IMR-90 (cell line): ENCODE results near the gene UGT3A1.

Source experiments
- POLR2A ChIP-seq: IDR thresholded peaks from 2 replicates; pipeline ENCODE4 v1.6.1; 2012; ENCODE audit warnings: mild to moderate bottlenecking, low read depth, low read length
- RAD21 ChIP-seq: IDR thresholded peaks from 2 replicates; pipeline ENCODE4 v1.6.1; 2012; ENCODE audit warnings: low read length, improper control_type of control experiment
- RFX5 ChIP-seq: IDR thresholded peaks from 2 replicates; pipeline ENCODE4 v1.8.0; 2012; ENCODE audit warnings: low read depth, mild to moderate bottlenecking, low read length, moderate library complexity
- TF ChIP-seq, protein P1 (sequence below): conservative IDR thresholded peaks from 2 replicates; pipeline ENCODE4 v1.5.1; 2012; ENCODE audit warnings: mild to moderate bottlenecking, low read depth, low read length, improper control_type of control experiment
- TF ChIP-seq, protein P2 (sequence below): fragments of 150-350 bp; IDR thresholded peaks from 2 replicates; pipeline ENCODE4 v1.6.1; 2017; ENCODE audit warnings: mild to moderate bottlenecking, antibody characterized with exemption, low read length, low read depth

DNA sequence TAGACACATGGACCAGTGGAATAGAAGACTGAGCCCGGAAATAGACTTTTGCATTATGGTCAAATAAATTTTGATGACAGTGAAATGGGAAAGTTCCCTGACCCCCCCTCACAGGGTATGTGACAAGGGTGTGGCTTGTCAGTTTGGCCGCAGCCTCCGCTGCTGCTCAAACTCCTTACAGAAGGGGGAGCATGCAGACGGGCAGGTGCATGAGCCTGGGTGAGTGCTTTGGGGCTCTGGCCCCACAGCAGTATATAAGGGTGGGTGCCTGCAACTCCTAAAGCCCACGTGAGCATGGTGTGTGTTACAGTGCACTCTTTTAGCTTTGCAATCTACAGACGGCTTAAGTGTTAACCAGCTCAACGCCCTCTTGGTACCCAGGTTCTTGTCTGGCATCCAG is 30.9 kb downstream of the UGT3A1 start:
- TF ChIP-seq, protein P1, sequence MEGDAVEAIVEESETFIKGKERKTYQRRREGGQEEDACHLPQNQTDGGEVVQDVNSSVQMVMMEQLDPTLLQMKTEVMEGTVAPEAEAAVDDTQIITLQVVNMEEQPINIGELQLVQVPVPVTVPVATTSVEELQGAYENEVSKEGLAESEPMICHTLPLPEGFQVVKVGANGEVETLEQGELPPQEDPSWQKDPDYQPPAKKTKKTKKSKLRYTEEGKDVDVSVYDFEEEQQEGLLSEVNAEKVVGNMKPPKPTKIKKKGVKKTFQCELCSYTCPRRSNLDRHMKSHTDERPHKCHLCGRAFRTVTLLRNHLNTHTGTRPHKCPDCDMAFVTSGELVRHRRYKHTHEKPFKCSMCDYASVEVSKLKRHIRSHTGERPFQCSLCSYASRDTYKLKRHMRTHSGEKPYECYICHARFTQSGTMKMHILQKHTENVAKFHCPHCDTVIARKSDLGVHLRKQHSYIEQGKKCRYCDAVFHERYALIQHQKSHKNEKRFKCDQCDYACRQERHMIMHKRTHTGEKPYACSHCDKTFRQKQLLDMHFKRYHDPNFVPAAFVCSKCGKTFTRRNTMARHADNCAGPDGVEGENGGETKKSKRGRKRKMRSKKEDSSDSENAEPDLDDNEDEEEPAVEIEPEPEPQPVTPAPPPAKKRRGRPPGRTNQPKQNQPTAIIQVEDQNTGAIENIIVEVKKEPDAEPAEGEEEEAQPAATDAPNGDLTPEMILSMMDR, result no peak
- TF ChIP-seq POLR2A (no peak), RFX5 (no peak), RAD21 (no peak)
- TF ChIP-seq, protein P2, sequence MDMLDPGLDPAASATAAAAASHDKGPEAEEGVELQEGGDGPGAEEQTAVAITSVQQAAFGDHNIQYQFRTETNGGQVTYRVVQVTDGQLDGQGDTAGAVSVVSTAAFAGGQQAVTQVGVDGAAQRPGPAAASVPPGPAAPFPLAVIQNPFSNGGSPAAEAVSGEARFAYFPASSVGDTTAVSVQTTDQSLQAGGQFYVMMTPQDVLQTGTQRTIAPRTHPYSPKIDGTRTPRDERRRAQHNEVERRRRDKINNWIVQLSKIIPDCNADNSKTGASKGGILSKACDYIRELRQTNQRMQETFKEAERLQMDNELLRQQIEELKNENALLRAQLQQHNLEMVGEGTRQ, result no peak
